GM12878 (cell line): ENCODE measurements around the gene MLKL. TPM values are rescaled to one million over a fixed set of nuclear protein-coding genes. Genes with fewer than 3 reads are reported as not detected.

Experiments used
- ATAC-seq: fragments of 200-7000 bp; cut with Tn5 transposase; 3 replicates; pipeline ENCODE4 v1.9.1; 2020; ENCODE audit warnings: mild to moderate bottlenecking, moderate library complexity
- BruUV-seq: library from RNA; stranded (reverse); fragments of 400-500 nt; replicated peaks from 2 replicates; lab custom pipeline; 2021; lab: Mats Ljungman, UMichigan
- CTCF ChIA-PET: fragments of 300-600 bp; sonication (Branson Sonifier 250); formaldehyde crosslinking; extraction: SDS; loops from one replicate; lab custom pipeline; 2021; ENCODE audit warnings: inconsistent platforms; lab: Yijun Ruan, JAX
- POLR2A ChIA-PET: fragments of 350-600 bp; formaldehyde crosslinking; extraction: SDS; loops from one replicate; lab custom pipeline; 2021; ENCODE audit warnings: inconsistent platforms; lab: Charles Lee
- RAD21 ChIA-PET: fragments of 300-600 bp; sonication (Branson Sonifier 250); formaldehyde crosslinking; loops from one replicate; lab custom pipeline; 2023; ENCODE audit warnings: antibody characterized with exemption; ENCODE audit not compliant: unreplicated experiment; lab: Charles Lee
- SMC1A ChIA-PET: fragments of 300-600 bp; sonication (Branson Sonifier 250); formaldehyde crosslinking; loops from one replicate; lab custom pipeline; 2023; ENCODE audit not compliant: unreplicated experiment, uncharacterized antibody; lab: Charles Lee
- DNase-seq: peaks from one replicate; pipeline ENCODE4 v3.0.0-alpha.2; 2011; ENCODE audit warnings: low read depth, low spot score
- FAIRE-seq: peaks from 3 replicates; lab custom pipeline; 2011; peaks lifted over from hg19 to GRCh38; lab: Jason Lieb, UNC
- H2AFZ ChIP-seq: 2 replicates; pipeline ENCODE4 v1.6.0; 2011; ENCODE audit warnings: low read depth, low read length, control low read depth; ENCODE audit not compliant: control insufficient read depth
- H3K27ac ChIP-seq: 2 replicates; pipeline ENCODE4 v1.5.1; 2011; ENCODE audit warnings: control low read depth; ENCODE audit not compliant: control insufficient read depth, insufficient read depth
- H3K27me3 ChIP-seq, 2 experiments: replicated peaks in 1 of 2; 2 replicates each; pipeline versions ENCODE4 v1.6.0 to v1.6.1; 2011; ENCODE audit warnings: low read length in 1 of 2; ENCODE audit not compliant: control insufficient read depth in 2 of 2, insufficient read depth in 2 of 2
- H3K36me3 ChIP-seq, 2 experiments: 2 replicates each; pipeline ENCODE4 v1.5.1; 2011; ENCODE audit warnings: low read length in 1 of 2; ENCODE audit not compliant: control insufficient read depth in 2 of 2, insufficient read depth in 2 of 2
- H3K4me1 ChIP-seq: 2 replicates; pipeline ENCODE4 v1.6.1; 2011; ENCODE audit warnings: mild to moderate bottlenecking, low read length, moderate library complexity, mixed read lengths; ENCODE audit not compliant: control insufficient read depth, insufficient read depth
- H3K4me2 ChIP-seq: 2 replicates; pipeline ENCODE4 v1.6.0; 2011; ENCODE audit warnings: control low read depth; ENCODE audit not compliant: control insufficient read depth, insufficient read depth
- H3K4me3 ChIP-seq: fragments of 200-600 bp; sonication (generic); 2 replicates; pipeline ENCODE4 v1.5.1; 2016
- H3K79me2 ChIP-seq: 2 replicates; pipeline ENCODE4 v1.6.0; 2011; ENCODE audit warnings: low read length; ENCODE audit not compliant: control insufficient read depth, insufficient read depth
- H3K9ac ChIP-seq: 2 replicates; pipeline ENCODE4 v1.8.0; 2011; ENCODE audit warnings: low read length, control low read depth, mixed read lengths; ENCODE audit not compliant: control insufficient read depth, insufficient read depth
- H3K9me3 ChIP-seq: replicated peaks from 3 replicates; pipeline ENCODE4 v1.5.1; 2011; ENCODE audit warnings: mild to moderate bottlenecking, low read length; ENCODE audit not compliant: control insufficient read depth, insufficient read depth
- H4K20me1 ChIP-seq: 2 replicates; pipeline ENCODE4 v1.6.0; 2011; ENCODE audit not compliant: control insufficient read depth, insufficient read depth
- BHLHE40 ChIP-seq, 2 experiments: fragments of 450-650 bp in 1 of 2; IDR thresholded peaks; 2 replicates each; pipeline ENCODE4 v1.6.1; 2011 to 2017; ENCODE audit warnings: low read depth in 2 of 2, borderline replicate concordance in 1 of 2, improper control_type of control experiment in 1 of 2, low read length in 1 of 2, mild to moderate bottlenecking in 1 of 2
- CBFB ChIP-seq: IDR thresholded peaks from 2 replicates; pipeline ENCODE4 v1.6.1; 2016; ENCODE audit warnings: antibody characterized with exemption, low read depth
- EED ChIP-seq: sonication (generic); IDR thresholded peaks from 2 replicates; pipeline ENCODE4 v1.6.1; 2016; ENCODE audit warnings: antibody characterized with exemption, low read depth
- GATAD2B ChIP-seq: fragments of 450-650 bp; conservative IDR thresholded peaks from 2 replicates; pipeline ENCODE4 v1.6.1; 2017; ENCODE audit warnings: low read depth, mild to moderate bottlenecking, moderate library complexity
- HDAC2 ChIP-seq: fragments of 200-600 bp; sonication (generic); IDR thresholded peaks from 2 replicates; pipeline ENCODE4 v1.6.1; 2017
- KDM1A ChIP-seq: fragments of 200-600 bp; sonication (generic); IDR thresholded peaks from 2 replicates; pipeline ENCODE4 v1.6.1; 2016; ENCODE audit warnings: borderline replicate concordance
- LARP7 ChIP-seq: fragments of 450-650 bp; IDR thresholded peaks from 2 replicates; pipeline ENCODE4 v1.6.1; 2017; ENCODE audit warnings: mild to moderate bottlenecking
- PML ChIP-seq: IDR thresholded peaks from 2 replicates; pipeline ENCODE4 v1.6.1; 2012; ENCODE audit warnings: low read length, inconsistent platforms
- SKIL ChIP-seq: fragments of 450-650 bp; IDR thresholded peaks from 2 replicates; pipeline ENCODE4 v1.6.1; 2017; ENCODE audit warnings: mild to moderate bottlenecking, low read depth, inconsistent platforms; ENCODE audit not compliant: poor library complexity, severe bottlenecking
- SMAD5 ChIP-seq: IDR thresholded peaks from 2 replicates; pipeline ENCODE4 v1.6.1; 2016; ENCODE audit warnings: antibody characterized with exemption, low read depth
- ZNF217 ChIP-seq: fragments of 450-650 bp; IDR thresholded peaks from 2 replicates; pipeline ENCODE4 v1.6.1; 2017; ENCODE audit warnings: antibody characterized with exemption, mild to moderate bottlenecking
- ZNF384 ChIP-seq: IDR thresholded peaks from 2 replicates; pipeline ENCODE4 v1.6.1; 2012; ENCODE audit warnings: low read depth, mild to moderate bottlenecking, low read length, improper control_type of control experiment, borderline replicate concordance
- WGBS: methylation state at CpG from one replicate; pipeline ENCODE4 v1.1.6; 2016; ENCODE audit warnings: low lambda C conversion rate; ENCODE audit not compliant: insufficient replicate concordance, insufficient coverage; ENCODE audit errors: missing lambda C conversion rate; 5-methylcytosine and 5-hydroxymethylcytosine counted together
- in situ Hi-C: fragments of 300-500 bp; cut with MboI; formaldehyde crosslinking; loops from 9 replicates; pipeline ENCODE4 v1.14.3; 2018; ENCODE audit warnings: mixed read lengths
- intact Hi-C: fragments of 100-400 bp; cut with micrococcal nuclease; formaldehyde crosslinking; loops from one replicate; pipeline ENCODE4 v1.14.2; 2022; ENCODE audit not compliant: unreplicated experiment
- polyA plus RNA-seq, 11 experiments: library from polyadenylated mRNA; depleted of rRNA in 4 of 11; unstranded in 6 of 11; stranded (reverse) in 5 of 11; fragments of >200 nt; fragmentation: Nextera tagmentation in 4 of 11; fragmentation: Illumina TruSeq in 1 of 11; extraction: Ambion mirVana in 4 of 11; extraction: Trizol in 1 of 11; gene quantifications; 1 replicate in 1 of 11; 2 replicates in 10 of 11; pipeline versions ENCODE4 v1.2.1 to v1.2.3, GENCODE V29; 2011 to 2016; ENCODE audit warnings: inconsistent platforms in 2 of 11, missing spikeins in 2 of 11, low read depth in 1 of 11
- total RNA-seq, 4 experiments: library from RNA; depleted of rRNA in 3 of 4; stranded (reverse); fragments of >200 nt in 3 of 4; fragmentation: Illumina TruSeq in 1 of 4; extraction: Trizol in 1 of 4; gene quantifications; 2 replicates each; pipeline versions ENCODE4 v1.2.1 to v1.2.3, GENCODE V29; 2013 to 2021
- TF ChIP-seq, protein P1 (sequence below): IDR thresholded peaks from 2 replicates; pipeline ENCODE4 v1.6.1; 2011; ENCODE audit warnings: mild to moderate bottlenecking, low read depth, low read length, moderate library complexity; ENCODE audit not compliant: insufficient replicate concordance
- TF ChIP-seq, protein P2 (sequence below): fragments of 450-650 bp; IDR thresholded peaks from 2 replicates; pipeline ENCODE4 v1.6.1; 2018; ENCODE audit warnings: mild to moderate bottlenecking, low read depth, moderate library complexity; ENCODE audit not compliant: partially characterized antibody
- TF ChIP-seq, protein P3 (sequence below): IDR thresholded peaks from 2 replicates; pipeline ENCODE4 v1.6.1; 2012; ENCODE audit warnings: low read depth, low read length, improper control_type of control experiment

Gene MLKL
- total and polyA plus RNA-seq, 10 of the 15 experiments (the other 5 are each of a cell fraction or from before 2014, with no cell fraction given), result 3.8 to 14.5 (median 11.2) TPM

DNA sequence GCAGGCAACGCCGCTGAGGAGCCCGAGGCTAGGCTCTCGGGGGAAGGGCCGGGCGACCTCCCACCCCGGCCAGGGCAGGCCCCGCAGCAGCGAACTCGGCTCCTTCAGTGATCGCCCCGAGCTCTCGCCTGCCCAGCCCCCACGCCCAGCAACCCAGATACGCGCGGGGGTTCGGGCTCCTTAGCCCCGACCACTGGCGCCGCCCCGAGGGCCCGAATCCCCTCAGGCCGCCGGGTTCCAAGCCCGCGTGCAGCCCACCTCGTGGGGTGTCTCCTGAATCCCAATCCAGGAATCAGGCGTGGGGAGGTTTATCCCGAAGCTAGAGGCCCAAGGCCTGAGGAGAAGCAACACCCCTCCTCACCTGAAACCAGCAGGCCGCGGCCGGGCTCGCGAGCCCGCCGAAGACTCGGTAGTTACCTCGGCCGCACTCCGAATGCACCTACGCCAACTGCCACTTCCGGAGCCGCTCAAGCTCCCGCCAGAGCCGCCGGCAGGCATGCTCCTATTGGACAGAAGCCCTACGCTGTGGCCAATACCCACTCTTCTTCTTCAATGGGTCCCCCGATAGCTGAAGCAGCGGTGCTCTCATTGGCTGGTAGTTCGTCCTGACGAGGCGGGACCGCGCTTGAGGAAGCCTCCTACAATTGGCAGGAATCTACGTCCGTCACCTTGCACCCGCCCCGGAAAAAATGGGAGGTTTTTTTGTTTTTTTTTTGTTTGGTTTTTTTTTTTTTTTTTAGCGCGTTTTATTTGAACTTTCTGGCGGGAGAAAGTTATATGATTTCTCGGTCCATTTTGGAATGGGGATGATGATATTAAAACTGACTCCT lies 34.0 kb downstream of the MLKL start, which contains the start of gene RFWD3:
Gene RFWD3, minus strand, starts transcription at position 453 of the 830 bp plus-strand sequence. CDS start 5,428 bp downstream, outside the sequence.
- Histone ChIP-seq H3K4me3 (peak within 1 kb of the TSS; percentile 76), H3K36me3 (peaks cover 0 to 22% of the 10 kb centered on the region in 2 experiments; a peak in 3 of 4 replicates), H3K27me3 (no peaks in the 10 kb centered on the region), H3K9ac (peak within 1 kb of the TSS; percentile 95), H3K9me3 (no peaks in the 10 kb centered on the region), H3K27ac (peak within 1 kb of the TSS; percentile 89), H2AFZ (peak within 1 kb of the TSS; percentile 96), H3K4me1 (peaks cover 5% of the 10 kb centered on the region), H4K20me1 (no peaks in the 10 kb centered on the region), H3K79me2 (peaks cover 45% of the 10 kb centered on the region), H3K4me2 (peak within 1 kb of the TSS; percentile 93)
- in situ Hi-C loops (no loop called here), intact Hi-C loops (loop anchor here (2.0 kb wide), 1 partner anchor 32 kb away; no protein-coding TSS in a partner anchor)
- DNase-seq (peak; percentile 94), FAIRE-seq (peak; percentile 82), ATAC-seq (peak; percentile 100)
- ChIA-PET RAD21 (interaction anchor here (0.7 to 1.9 kb wide), 8 partner anchors 10 to 986 kb away, joined by 3 to 18 read pairs (median 4); partner anchors contain the start of genes MLKL and WDR59), POLR2A (interaction anchor here (0.6 to 3.4 kb wide), 10 partner anchors 8 to 956 kb away, joined by 3 to 28 read pairs (median 6); partner anchors contain the start of genes ADAT1, MLKL and WDR59), SMC1A (interaction anchor here (1.7 to 2.7 kb wide), 2 partner anchors 29 to 33 kb away, joined by 7 to 26 read pairs; partner anchors contain the start of gene MLKL), CTCF (interaction anchor here (1.3 to 2.8 kb wide), 8 partner anchors 11 to 196 kb away, joined by 3 to 14 read pairs (median 5); partner anchors contain the start of gene MLKL)
- TSS peak; percentile 63 for BruUV-seq
- 2% methylated on average over 63 of the region's 63 CpGs for WGBS
- TF ChIP-seq, protein P1, sequence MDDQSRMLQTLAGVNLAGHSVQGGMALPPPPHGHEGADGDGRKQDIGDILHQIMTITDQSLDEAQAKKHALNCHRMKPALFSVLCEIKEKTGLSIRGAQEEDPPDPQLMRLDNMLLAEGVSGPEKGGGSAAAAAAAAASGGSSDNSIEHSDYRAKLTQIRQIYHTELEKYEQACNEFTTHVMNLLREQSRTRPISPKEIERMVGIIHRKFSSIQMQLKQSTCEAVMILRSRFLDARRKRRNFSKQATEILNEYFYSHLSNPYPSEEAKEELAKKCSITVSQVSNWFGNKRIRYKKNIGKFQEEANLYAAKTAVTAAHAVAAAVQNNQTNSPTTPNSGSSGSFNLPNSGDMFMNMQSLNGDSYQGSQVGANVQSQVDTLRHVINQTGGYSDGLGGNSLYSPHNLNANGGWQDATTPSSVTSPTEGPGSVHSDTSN, result peak; percentile 95
- TF ChIP-seq, protein P2, sequence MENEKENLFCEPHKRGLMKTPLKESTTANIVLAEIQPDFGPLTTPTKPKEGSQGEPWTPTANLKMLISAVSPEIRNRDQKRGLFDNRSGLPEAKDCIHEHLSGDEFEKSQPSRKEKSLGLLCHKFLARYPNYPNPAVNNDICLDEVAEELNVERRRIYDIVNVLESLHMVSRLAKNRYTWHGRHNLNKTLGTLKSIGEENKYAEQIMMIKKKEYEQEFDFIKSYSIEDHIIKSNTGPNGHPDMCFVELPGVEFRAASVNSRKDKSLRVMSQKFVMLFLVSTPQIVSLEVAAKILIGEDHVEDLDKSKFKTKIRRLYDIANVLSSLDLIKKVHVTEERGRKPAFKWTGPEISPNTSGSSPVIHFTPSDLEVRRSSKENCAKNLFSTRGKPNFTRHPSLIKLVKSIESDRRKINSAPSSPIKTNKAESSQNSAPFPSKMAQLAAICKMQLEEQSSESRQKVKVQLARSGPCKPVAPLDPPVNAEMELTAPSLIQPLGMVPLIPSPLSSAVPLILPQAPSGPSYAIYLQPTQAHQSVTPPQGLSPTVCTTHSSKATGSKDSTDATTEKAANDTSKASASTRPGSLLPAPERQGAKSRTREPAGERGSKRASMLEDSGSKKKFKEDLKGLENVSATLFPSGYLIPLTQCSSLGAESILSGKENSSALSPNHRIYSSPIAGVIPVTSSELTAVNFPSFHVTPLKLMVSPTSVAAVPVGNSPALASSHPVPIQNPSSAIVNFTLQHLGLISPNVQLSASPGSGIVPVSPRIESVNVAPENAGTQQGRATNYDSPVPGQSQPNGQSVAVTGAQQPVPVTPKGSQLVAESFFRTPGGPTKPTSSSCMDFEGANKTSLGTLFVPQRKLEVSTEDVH, result peak; percentile 98
- TF ChIP-seq, protein P3, sequence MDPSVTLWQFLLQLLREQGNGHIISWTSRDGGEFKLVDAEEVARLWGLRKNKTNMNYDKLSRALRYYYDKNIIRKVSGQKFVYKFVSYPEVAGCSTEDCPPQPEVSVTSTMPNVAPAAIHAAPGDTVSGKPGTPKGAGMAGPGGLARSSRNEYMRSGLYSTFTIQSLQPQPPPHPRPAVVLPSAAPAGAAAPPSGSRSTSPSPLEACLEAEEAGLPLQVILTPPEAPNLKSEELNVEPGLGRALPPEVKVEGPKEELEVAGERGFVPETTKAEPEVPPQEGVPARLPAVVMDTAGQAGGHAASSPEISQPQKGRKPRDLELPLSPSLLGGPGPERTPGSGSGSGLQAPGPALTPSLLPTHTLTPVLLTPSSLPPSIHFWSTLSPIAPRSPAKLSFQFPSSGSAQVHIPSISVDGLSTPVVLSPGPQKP, result peak; percentile 84
- TF ChIP-seq PML, result peak; percentile 90
- TF ChIP-seq LARP7, result peak; percentile 88
- peak in 1 of 2 experiments; percentile 35; a peak in 1 of 4 replicates for TF ChIP-seq BHLHE40 (IDR thresholded peaks at IDR 0.05; ENCODE audit: borderline replicate concordance in 1 of 2, low read depth in 2 of 2, low read length in 1 of 2)
- TF ChIP-seq EED, result no peak
- TF ChIP-seq CBFB, result peak; percentile 76; the same call in 1 of the 2 replicates
- peak; percentile 61 for TF ChIP-seq SKIL
- TF ChIP-seq SMAD5, result 0 out of 2 replicates have a peak, but pooled peaks have one; percentile 74
- TF ChIP-seq HDAC2, result no peak
- no peak for TF ChIP-seq ZNF217
- no peak for TF ChIP-seq KDM1A
- TF ChIP-seq ZNF384, result peak; percentile 100
- TF ChIP-seq GATAD2B, result peak; percentile 80
